Ishikawa (cell line): ENCODE data around the gene MOXD1.

Experiments used
- CEBPB ChIP-seq: IDR thresholded peaks from 2 replicates; pipeline ENCODE4 v1.6.1; 2012
- CREB1 ChIP-seq: IDR thresholded peaks from 2 replicates; pipeline ENCODE4 v1.6.1; 2012; ENCODE audit warnings: low read depth
- EGR1 ChIP-seq: IDR thresholded peaks from 2 replicates; pipeline ENCODE4 v1.6.1; 2012
- EP300 ChIP-seq: IDR thresholded peaks from 2 replicates; pipeline ENCODE4 v1.6.1; 2012; ENCODE audit warnings: borderline replicate concordance
- FOXM1 ChIP-seq: IDR thresholded peaks from 2 replicates; pipeline ENCODE4 v1.6.1; 2012; ENCODE audit warnings: low read depth, borderline replicate concordance
- NFIC ChIP-seq: IDR thresholded peaks from 2 replicates; pipeline ENCODE4 v1.6.1; 2012
- RAD21 ChIP-seq: IDR thresholded peaks from 2 replicates; pipeline ENCODE4 v1.6.1; 2012; ENCODE audit warnings: low read depth
- TAF1 ChIP-seq: IDR thresholded peaks from 2 replicates; pipeline ENCODE4 v1.6.1; 2012; ENCODE audit warnings: low read depth, mild to moderate bottlenecking
- TCF12 ChIP-seq: IDR thresholded peaks from 2 replicates; pipeline ENCODE4 v1.6.1; 2012; ENCODE audit warnings: low read depth
- TEAD4 ChIP-seq: IDR thresholded peaks from 2 replicates; pipeline ENCODE4 v1.6.1; 2012
- YY1 ChIP-seq: IDR thresholded peaks from 2 replicates; pipeline ENCODE4 v1.6.1; 2012; ENCODE audit warnings: low read depth
- ZBTB7A ChIP-seq: IDR thresholded peaks from 2 replicates; pipeline ENCODE4 v1.6.1; 2012; ENCODE audit warnings: low read depth
- TF ChIP-seq, protein P1 (sequence below): IDR thresholded peaks from 2 replicates; pipeline ENCODE4 v1.6.1; 2012; ENCODE audit warnings: low read depth, mild to moderate bottlenecking
- TF ChIP-seq, protein P2 (sequence below): IDR thresholded peaks from 2 replicates; pipeline ENCODE4 v1.6.1; 2012
- TF ChIP-seq, protein P3 (sequence below): IDR thresholded peaks from 2 replicates; pipeline ENCODE4 v1.6.1; 2012

MOXD1 gene

DNA sequence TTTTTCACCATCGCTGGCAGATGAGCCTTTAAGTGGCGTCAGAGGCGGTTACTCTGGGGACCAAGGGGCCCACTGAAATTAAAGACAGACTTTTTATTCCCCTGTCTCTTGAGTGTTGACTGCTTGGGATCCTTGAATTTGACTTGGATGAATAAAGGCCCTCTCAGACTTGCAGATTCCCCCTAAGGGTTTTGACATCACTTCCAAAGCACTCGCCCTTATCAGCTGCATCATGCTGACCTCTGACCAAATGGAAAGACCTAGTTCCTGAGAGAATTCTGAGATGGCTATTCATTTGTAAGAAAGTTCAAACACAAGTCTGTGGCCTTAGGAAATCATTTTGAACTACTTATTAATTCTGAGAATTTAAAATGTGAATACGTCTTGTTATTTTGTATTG lies 13.5 kb upstream of the MOXD1 start:
- TF ChIP-seq EGR1 (no peak), EP300 (no peak), CEBPB (no peak), TEAD4 (no peak), YY1 (no peak), RAD21 (no peak), NFIC (no peak), FOXM1 (no peak), ZBTB7A (no peak), TCF12 (no peak), CREB1 (no peak), TAF1 (no peak)
- TF ChIP-seq, protein P1, sequence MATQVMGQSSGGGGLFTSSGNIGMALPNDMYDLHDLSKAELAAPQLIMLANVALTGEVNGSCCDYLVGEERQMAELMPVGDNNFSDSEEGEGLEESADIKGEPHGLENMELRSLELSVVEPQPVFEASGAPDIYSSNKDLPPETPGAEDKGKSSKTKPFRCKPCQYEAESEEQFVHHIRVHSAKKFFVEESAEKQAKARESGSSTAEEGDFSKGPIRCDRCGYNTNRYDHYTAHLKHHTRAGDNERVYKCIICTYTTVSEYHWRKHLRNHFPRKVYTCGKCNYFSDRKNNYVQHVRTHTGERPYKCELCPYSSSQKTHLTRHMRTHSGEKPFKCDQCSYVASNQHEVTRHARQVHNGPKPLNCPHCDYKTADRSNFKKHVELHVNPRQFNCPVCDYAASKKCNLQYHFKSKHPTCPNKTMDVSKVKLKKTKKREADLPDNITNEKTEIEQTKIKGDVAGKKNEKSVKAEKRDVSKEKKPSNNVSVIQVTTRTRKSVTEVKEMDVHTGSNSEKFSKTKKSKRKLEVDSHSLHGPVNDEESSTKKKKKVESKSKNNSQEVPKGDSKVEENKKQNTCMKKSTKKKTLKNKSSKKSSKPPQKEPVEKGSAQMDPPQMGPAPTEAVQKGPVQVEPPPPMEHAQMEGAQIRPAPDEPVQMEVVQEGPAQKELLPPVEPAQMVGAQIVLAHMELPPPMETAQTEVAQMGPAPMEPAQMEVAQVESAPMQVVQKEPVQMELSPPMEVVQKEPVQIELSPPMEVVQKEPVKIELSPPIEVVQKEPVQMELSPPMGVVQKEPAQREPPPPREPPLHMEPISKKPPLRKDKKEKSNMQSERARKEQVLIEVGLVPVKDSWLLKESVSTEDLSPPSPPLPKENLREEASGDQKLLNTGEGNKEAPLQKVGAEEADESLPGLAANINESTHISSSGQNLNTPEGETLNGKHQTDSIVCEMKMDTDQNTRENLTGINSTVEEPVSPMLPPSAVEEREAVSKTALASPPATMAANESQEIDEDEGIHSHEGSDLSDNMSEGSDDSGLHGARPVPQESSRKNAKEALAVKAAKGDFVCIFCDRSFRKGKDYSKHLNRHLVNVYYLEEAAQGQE, result no peak
- TF ChIP-seq, protein P2, sequence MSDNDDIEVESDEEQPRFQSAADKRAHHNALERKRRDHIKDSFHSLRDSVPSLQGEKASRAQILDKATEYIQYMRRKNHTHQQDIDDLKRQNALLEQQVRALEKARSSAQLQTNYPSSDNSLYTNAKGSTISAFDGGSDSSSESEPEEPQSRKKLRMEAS, result no peak
- TF ChIP-seq, protein P3, sequence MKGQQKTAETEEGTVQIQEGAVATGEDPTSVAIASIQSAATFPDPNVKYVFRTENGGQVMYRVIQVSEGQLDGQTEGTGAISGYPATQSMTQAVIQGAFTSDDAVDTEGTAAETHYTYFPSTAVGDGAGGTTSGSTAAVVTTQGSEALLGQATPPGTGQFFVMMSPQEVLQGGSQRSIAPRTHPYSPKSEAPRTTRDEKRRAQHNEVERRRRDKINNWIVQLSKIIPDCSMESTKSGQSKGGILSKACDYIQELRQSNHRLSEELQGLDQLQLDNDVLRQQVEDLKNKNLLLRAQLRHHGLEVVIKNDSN, result no peak

DNA sequence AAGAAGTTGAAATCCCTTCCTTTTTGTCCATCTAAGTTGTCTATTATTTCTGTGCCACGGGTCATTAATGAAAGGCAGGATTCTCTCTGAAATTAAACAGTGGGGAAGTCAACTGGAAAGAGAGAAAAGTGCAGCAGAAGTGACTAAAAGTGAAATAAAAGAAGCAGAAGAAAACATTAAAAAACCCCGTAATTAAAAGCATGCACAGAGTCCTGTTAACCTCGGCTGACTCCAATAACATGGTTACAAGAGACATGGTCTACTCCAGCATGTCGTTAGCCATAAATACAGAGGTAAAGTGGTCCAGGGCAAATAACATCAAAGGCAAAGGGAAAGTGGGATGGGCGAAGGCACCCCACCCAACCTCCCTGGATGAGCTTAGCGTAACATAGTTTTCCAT lies 13.0 kb upstream of the MOXD1 start:
- TF ChIP-seq TAF1 (no peak), CREB1 (no peak), RAD21 (no peak), TEAD4 (no peak), NFIC (no peak), TCF12 (no peak), ZBTB7A (no peak), EGR1 (no peak)

DNA sequence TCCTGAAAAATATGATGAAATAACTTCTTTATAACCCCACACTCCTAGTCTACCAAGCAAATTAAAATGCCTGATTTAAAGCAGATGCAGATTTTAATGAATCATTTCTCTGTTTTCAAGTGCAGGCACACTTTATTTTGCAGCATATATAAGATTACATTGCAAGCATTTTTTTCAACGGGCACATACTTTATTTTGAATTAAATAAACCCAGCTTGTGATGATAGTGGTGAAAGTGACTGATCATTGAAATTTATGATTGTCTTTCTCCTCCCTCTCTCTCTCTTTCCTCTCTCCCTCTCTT lies 12.2 kb upstream of the MOXD1 start:
- TF ChIP-seq NFIC (no peak), CREB1 (no peak), EP300 (no peak), YY1 (no peak), CEBPB (no peak), TEAD4 (no peak), TCF12 (no peak), TAF1 (no peak), RAD21 (no peak), ZBTB7A (no peak), EGR1 (no peak), FOXM1 (no peak)
- TF ChIP-seq, protein P2, result no peak
- TF ChIP-seq, protein P1, result no peak
- TF ChIP-seq, protein P3, result no peak

DNA sequence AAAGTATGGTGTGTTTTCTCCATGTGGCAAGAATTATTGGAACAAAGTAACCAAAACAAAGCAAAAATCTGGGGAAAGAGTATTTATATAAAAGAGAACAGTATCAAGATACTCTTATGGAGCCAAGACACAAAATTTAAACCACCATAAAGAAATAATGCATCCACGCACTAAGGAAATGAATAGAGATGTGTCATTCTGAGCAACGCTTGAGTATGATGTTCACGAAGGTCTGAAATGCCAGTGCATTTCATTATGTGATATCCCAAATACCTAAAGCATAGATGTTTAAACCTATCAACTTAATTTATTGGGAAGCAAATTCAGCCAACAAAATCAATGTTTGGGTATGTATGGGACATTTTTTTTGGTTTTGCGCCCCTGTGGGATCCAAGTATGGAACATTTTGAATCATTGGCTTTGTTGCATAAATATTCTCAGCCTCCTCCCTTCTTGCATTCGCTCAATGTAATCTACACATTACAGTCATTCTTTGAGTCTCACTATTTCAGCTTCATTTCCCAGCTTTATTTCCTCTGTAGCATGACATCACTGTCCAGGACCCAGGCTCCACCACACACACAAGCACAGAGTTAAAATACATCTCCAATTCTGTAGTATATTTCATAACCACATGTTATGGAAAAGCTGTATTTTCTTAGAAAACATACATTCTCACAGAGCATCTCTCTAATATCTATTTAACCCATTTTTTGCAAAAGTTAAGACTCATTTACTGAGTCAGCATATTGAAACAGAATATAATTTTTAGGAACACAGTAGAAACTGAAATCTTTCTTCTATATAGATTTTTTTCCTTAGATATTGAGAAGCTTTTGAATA lies 11.6 kb upstream of the MOXD1 start:
- no peak for TF ChIP-seq TCF12
- no peak for TF ChIP-seq RAD21
- no peak for TF ChIP-seq ZBTB7A
- TF ChIP-seq FOXM1, result no peak
- TF ChIP-seq, protein P2, result no peak
- TF ChIP-seq CEBPB, result no peak
- TF ChIP-seq, protein P1, result no peak
- TF ChIP-seq TEAD4, result no peak
- TF ChIP-seq NFIC, result no peak
- TF ChIP-seq YY1, result no peak
- TF ChIP-seq EP300, result no peak
- TF ChIP-seq, protein P3, result no peak
- TF ChIP-seq EGR1, result no peak
- TF ChIP-seq TAF1, result no peak
